ENCODE results near the gene OSR1.
"Not testable (repeated sequence)": the region's sequence is repeated elsewhere in the genome, so short reads cannot be mapped to it uniquely, and the experiment has no call there.

GRCh38 chr2:19305400-19306055 is 52.9 kb downstream of the OSR1 start:
- not testable (repeated sequence) for TF ChIP-seq ZBTB33 (IDR thresholded peaks at IDR 0.05; ENCODE audit: borderline replicate concordance, low read depth); CTCF (IDR thresholded peaks at IDR 0.05); EP300 (IDR thresholded peaks at IDR 0.05; ENCODE audit: borderline replicate concordance in 1 of 2, low read depth in 1 of 2, low read length in 1 of 2); TEAD4 (IDR thresholded peaks at IDR 0.05; ENCODE audit: borderline replicate concordance, insufficient read depth); REST (IDR thresholded peaks at IDR 0.05; ENCODE audit: low read depth, low read length); JUND (IDR thresholded peaks at IDR 0.05); MAX (IDR thresholded peaks at IDR 0.05; ENCODE audit: low read depth); GATA2 (CRISPR knock-in tag; IDR thresholded peaks at IDR 0.05)

Measured in SK-N-SH (cell line).